Mesothelial cell of epicardium (in vitro differentiated cells): ENCODE results near the gene EMILIN3. TPM values are rescaled to one million over a fixed set of nuclear protein-coding genes. Genes with fewer than 3 reads are reported as not detected.

Source experiments
- DNase-seq, 2 experiments: peaks; one replicate each; pipeline ENCODE4 v3.0.0; 2021; ENCODE audit warnings: low spot score in 2 of 2; ENCODE audit not compliant: unreplicated experiment in 2 of 2
- H3K27ac Mint-ChIP-seq: 2 replicates; pipeline ENCODE4 v1.8.0; 2021; ENCODE audit warnings: mixed read lengths
- H3K27me3 Mint-ChIP-seq: 2 replicates; pipeline ENCODE4 v1.8.0; 2021; ENCODE audit warnings: low read depth, mixed read lengths
- H3K36me3 Mint-ChIP-seq: 2 replicates; pipeline ENCODE4 v1.8.0; 2021; ENCODE audit warnings: mixed read lengths
- H3K4me1 Mint-ChIP-seq: 2 replicates; pipeline ENCODE4 v1.8.0; 2021; ENCODE audit warnings: mixed read lengths
- H3K4me3 Mint-ChIP-seq: 2 replicates; pipeline ENCODE4 v1.8.0; 2021; ENCODE audit warnings: mild to moderate bottlenecking, moderate library complexity, mixed read lengths
- H3K9me3 Mint-ChIP-seq: 2 replicates; pipeline ENCODE4 v1.8.0; 2021; ENCODE audit warnings: mixed read lengths
- total RNA-seq: library from RNA; stranded (reverse); gene quantifications from 3 replicates; pipeline ENCODE4 v1.2.1, GENCODE V29; 2021
- TF ChIP-seq, protein P1 (sequence below): fragments of 200-600 bp; sonication (generic); IDR thresholded peaks from one replicate; pipeline ENCODE4 v1.5.0; 2021; ENCODE audit warnings: antibody characterized with exemption; ENCODE audit not compliant: unreplicated experiment

Gene EMILIN3
- total RNA-seq, 1 donor from 2014 or later: 5.2 TPM

DNA sequence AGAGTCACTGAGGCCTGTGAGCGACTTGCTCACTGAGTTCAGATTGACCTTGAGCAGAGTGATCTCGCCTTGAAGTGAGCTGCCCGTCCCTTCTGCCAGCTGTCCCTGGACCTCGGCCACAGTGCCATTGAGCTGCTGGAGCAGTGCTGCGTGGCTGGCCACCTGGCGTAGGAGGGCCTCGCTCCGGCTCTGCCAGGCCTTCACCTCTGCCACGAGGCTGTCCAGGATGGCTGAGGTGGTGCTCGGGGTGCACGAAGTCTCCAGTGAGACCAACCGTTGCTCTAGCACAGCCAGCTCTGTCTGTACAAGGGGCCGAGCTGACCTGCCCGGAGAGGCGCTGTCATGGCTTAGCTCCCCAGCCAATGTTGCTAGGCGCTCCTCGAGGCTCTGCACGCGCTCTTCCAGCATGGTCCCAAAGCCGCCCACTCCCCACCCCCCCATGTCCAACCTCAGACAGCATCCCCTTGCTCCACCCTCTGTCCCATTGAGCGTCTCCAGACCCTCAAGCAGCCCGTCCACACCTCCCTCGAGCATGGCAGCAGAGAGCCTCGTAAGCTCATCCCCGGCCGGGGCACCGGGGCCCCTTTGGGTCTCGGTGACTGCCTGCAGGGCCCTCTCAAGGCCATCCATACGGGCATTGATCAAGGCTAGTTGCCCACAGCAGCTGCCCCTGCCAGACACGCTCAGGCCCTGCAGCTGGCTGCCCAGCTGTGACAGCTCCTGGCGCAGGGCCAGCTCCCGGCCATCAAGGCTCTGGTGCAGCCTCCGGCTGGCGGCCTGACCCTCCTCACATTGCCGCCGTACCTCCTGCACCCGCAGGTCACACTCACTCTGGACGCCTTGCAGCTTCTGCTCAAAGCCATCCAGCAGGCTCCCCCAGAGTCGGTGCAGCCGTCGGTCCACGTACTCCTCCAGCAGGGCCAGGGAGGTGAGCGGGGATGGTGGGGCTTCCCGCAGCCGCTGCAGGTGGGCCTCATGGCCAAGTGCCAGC lies 4.6 kb downstream of the EMILIN3 start:
- DNase-seq: no peak

DNA sequence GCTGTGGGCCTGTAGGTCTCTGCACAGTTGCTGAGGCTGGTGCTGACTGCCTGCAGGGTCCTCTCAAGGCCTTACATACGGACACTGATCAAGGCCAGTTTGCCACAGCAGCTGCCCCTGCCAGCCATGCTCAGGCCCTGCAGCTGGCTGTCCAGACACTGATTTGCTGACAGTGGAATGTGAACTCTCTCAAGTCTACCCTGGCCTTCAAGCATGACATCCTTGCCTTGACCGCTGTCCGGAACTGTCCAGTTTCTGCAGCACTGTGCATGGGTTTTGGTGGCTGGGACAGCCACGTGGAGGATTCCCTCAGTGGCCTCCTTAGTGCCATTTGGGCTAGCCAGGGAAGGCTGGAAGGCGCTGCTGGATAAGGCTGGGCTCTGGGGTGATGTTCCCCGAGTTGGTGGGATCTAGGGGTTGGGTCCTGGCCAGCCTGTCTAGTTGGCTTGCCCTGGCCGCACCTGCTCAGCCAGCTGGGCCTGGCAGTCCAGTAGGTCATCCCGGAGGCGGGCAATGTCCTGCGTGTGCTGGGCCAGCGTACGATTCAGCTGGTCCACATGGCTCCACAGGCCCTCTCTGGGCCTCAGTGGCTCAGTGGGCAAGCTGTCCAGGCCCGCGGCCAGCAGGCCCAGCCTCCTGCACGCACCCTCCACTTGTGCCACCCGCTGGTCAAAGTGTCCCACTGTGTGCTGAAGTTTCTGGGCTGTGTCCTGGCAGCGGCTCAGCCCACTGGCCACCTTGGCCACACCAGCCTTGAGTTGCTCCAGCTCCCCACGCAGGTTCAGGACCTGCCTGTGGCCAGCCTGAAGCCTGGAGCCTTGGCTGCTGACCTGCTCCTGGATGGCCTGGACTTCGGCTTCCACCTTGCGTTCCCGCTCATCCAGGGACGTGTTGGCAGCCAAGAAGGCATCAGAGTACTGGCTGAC lies 5.5 kb downstream of the EMILIN3 start:
- no peak overlapping the region for H3K27ac Mint-ChIP-seq
- H3K4me3 Mint-ChIP-seq: no peak overlapping the region
- no peaks in the 10 kb centered on the region for H3K36me3 Mint-ChIP-seq
- TF ChIP-seq, protein P1, sequence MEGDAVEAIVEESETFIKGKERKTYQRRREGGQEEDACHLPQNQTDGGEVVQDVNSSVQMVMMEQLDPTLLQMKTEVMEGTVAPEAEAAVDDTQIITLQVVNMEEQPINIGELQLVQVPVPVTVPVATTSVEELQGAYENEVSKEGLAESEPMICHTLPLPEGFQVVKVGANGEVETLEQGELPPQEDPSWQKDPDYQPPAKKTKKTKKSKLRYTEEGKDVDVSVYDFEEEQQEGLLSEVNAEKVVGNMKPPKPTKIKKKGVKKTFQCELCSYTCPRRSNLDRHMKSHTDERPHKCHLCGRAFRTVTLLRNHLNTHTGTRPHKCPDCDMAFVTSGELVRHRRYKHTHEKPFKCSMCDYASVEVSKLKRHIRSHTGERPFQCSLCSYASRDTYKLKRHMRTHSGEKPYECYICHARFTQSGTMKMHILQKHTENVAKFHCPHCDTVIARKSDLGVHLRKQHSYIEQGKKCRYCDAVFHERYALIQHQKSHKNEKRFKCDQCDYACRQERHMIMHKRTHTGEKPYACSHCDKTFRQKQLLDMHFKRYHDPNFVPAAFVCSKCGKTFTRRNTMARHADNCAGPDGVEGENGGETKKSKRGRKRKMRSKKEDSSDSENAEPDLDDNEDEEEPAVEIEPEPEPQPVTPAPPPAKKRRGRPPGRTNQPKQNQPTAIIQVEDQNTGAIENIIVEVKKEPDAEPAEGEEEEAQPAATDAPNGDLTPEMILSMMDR: no peak
- DNase-seq: no peak
- H3K27me3 Mint-ChIP-seq: peaks cover 18% of the 10 kb centered on the region
- H3K4me1 Mint-ChIP-seq: peaks cover 3% of the 10 kb centered on the region
- no peaks in the 10 kb centered on the region for H3K9me3 Mint-ChIP-seq

More for the DNA sequence above, 4.6 kb downstream of the EMILIN3 start:
- H3K27ac Mint-ChIP-seq: no peak overlapping the region
- peaks cover 20% of the 10 kb centered on the region for H3K27me3 Mint-ChIP-seq
- H3K9me3 Mint-ChIP-seq: no peaks in the 10 kb centered on the region
- peaks cover 4% of the 10 kb centered on the region for H3K4me1 Mint-ChIP-seq
- H3K4me3 Mint-ChIP-seq: no peak overlapping the region
- TF ChIP-seq, protein P1: no peak
- no peaks in the 10 kb centered on the region for H3K36me3 Mint-ChIP-seq

DNA sequence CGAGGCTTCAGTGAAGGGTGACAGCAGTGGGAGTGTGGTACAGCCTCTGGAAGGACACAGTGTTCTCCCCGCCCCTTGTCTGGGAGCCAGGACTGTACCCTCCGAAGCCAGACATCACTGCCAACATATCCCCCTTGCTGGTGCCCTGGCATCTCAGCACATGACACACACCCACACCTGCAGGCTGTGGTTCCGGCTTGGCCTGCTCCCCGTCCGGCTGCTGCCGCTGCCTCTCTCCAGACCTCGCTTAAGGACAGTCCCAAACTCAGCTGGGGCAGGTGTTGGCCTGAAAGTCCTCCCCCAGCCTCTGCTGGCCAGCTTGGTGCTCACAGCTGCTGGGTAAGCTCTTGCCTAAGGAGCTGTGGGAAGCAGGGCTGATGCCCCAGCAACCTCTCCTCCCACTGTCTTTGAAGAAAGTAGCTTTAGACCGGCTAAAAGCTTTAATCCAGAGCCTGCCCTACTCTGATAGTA lies 7.0 kb downstream of the EMILIN3 start:
- DNase-seq: no peak
- no peaks in the 10 kb centered on the region for H3K9me3 Mint-ChIP-seq
- H3K27ac Mint-ChIP-seq: no peak overlapping the region
- H3K36me3 Mint-ChIP-seq: no peaks in the 10 kb centered on the region
- peaks cover 6% of the 10 kb centered on the region for H3K27me3 Mint-ChIP-seq
- H3K4me3 Mint-ChIP-seq: no peak overlapping the region
- H3K4me1 Mint-ChIP-seq: no peaks in the 10 kb centered on the region
- TF ChIP-seq, protein P1: no peak

DNA sequence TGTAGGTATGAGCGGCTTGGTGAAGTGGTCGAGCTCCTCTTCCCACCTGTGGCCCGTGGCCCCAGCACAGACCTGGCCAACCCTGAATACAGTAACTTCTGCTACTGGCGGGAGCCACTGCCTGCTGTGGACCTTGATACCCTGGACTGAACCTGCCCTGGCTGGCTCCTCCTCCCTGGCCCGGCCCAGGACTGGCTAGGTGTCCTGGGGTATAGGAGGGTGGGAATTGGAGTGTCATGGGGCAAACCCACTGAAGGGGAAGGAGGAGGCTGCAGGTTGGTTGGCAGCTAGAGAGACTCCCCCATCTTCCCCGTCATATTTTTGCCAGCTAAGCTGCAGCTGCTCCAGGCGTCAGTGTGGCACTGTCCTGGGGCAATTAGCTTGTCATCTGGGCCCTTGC lies 7.9 kb downstream of the EMILIN3 start:
- Mint-ChIP-seq H3K4me3 (no peak overlapping the region), H3K4me1 (no peaks in the 10 kb centered on the region), H3K27ac (no peak overlapping the region), H3K9me3 (no peaks in the 10 kb centered on the region), H3K36me3 (no peaks in the 10 kb centered on the region), H3K27me3 (no peaks in the 10 kb centered on the region)
- DNase-seq: no peak
- TF ChIP-seq, protein P1: no peak

DNA sequence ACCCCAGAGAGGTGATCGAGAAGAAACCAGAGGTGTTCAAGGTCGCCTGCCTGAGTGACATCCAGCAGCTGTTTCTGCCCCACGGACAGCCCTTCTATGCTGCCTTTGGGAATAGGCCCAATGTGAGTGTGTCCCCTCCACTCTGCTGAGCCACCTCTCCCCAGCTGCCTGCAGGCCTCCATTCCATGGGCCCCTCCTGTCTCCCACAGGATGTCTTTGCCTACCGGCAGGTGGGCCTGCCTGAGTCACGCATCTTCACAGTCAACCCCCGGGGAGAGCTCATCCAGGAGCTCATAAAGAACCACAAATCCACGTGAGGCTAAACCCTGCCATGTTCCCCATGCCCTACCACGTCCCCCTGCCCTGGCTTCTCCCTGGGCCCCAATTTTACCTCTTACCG lies 8.4 kb downstream of the EMILIN3 start:
- H3K9me3 Mint-ChIP-seq: no peaks in the 10 kb centered on the region
- no peaks in the 10 kb centered on the region for H3K36me3 Mint-ChIP-seq
- H3K27ac Mint-ChIP-seq: no peak overlapping the region
- no peaks in the 10 kb centered on the region for H3K27me3 Mint-ChIP-seq
- H3K4me3 Mint-ChIP-seq: no peak overlapping the region
- no peak for DNase-seq
- TF ChIP-seq, protein P1: no peak
- no peaks in the 10 kb centered on the region for H3K4me1 Mint-ChIP-seq
